HG03342 (cell line): ENCODE data around the gene GABBR2.

ENCODE experiments used
- ATAC-seq: cut with Tn5 transposase; IDR thresholded peaks from one replicate; pipeline ENCODE4 v1.9.1; 2021; ENCODE audit warnings: mild to moderate bottlenecking, moderate library complexity; ENCODE audit not compliant: unreplicated experiment

The GABBR2 gene

GRCh38 chr9:98571643-98572042 lies 137.1 kb downstream of the GABBR2 start:
- ATAC-seq = no peak

GRCh38 chr9:98570663-98571440 lies 137.9 kb downstream of the GABBR2 start:
- ATAC-seq = no peak

GRCh38 chr9:98570055-98570454 lies 138.7 kb downstream of the GABBR2 start:
- no peak for ATAC-seq

- no peak for ATAC-seq
Measured at GRCh38 chr9:98569491-98569890, 139.2 kb downstream of the GABBR2 start.

GRCh38 chr9:98568909-98569469 lies 139.7 kb downstream of the GABBR2 start:
- ATAC-seq = no peak

GRCh38 chr9:98568234-98568908 lies 140.4 kb downstream of the GABBR2 start:
- ATAC-seq = no peak

- ATAC-seq = no peak
Measured at GRCh38 chr9:98567540-98568233, 141.0 kb downstream of the GABBR2 start.

- no peak for ATAC-seq
Measured at GRCh38 chr9:98565152-98566135, 143.3 kb downstream of the GABBR2 start.

GRCh38 chr9:98564714-98565113 lies 144.0 kb downstream of the GABBR2 start:
- no peak for ATAC-seq

GRCh38 chr9:98563988-98564387 lies 144.7 kb downstream of the GABBR2 start:
- no peak for ATAC-seq

GRCh38 chr9:98563212-98563907 lies 145.4 kb downstream of the GABBR2 start:
- ATAC-seq = no peak

- ATAC-seq = no peak
Measured at GRCh38 chr9:98559561-98559960, 149.2 kb downstream of the GABBR2 start.

GRCh38 chr9:98558575-98558974 lies 150.2 kb downstream of the GABBR2 start:
- ATAC-seq = no peak

GRCh38 chr9:98556511-98556910 lies 152.2 kb downstream of the GABBR2 start:
- ATAC-seq = no peak

GRCh38 chr9:98555651-98556465 lies 152.9 kb downstream of the GABBR2 start:
- no peak for ATAC-seq

- no peak for ATAC-seq
Measured at GRCh38 chr9:98554752-98555151, 154.0 kb downstream of the GABBR2 start.

- no peak for ATAC-seq
Measured at GRCh38 chr9:98552331-98552730, 156.4 kb downstream of the GABBR2 start.

- no peak for ATAC-seq
Measured at GRCh38 chr9:98551511-98552286, 157.0 kb downstream of the GABBR2 start.
